OCI-LY7 (cell line): ENCODE data around the gene WDR74. TPM values are rescaled to one million over a fixed set of nuclear protein-coding genes. Genes with fewer than 3 reads are reported as not detected.

Experiments
- BruUV-seq: library from RNA; stranded (reverse); fragments of 400-500 nt; replicated peaks from 2 replicates; lab custom pipeline; 2021; lab: Mats Ljungman, UMichigan
- CTCF ChIA-PET: fragments of 300-600 bp; sonication (Branson Sonifier 250); formaldehyde crosslinking; loops from one replicate; lab custom pipeline; 2022; ENCODE audit warnings: antibody characterized with exemption; ENCODE audit not compliant: unreplicated experiment; lab: Charles Lee
- POLR2A ChIA-PET: fragments of 300-600 bp; sonication (Branson Sonifier 250); formaldehyde crosslinking; loops from one replicate; lab custom pipeline; 2022; ENCODE audit warnings: antibody characterized with exemption; lab: Charles Lee
- DNase-seq: peaks from one replicate; pipeline ENCODE4 v3.0.0-alpha.2; 2015; ENCODE audit warnings: low spot score
- H2AFZ ChIP-seq: fragments of 200-600 bp; sonication (generic), shearing (Covaris generic); 2 replicates; pipeline ENCODE4 v1.6.1; 2014; ENCODE audit warnings: mild to moderate bottlenecking, antibody characterized with exemption, low read length, moderate library complexity
- H3K27ac ChIP-seq: fragments of 200-600 bp; sonication (generic); 2 replicates; pipeline ENCODE4 v1.5.1; 2014; ENCODE audit warnings: mixed run types, low read depth, mild to moderate bottlenecking, moderate library complexity, low read length, inconsistent platforms; ENCODE audit not compliant: poor library complexity, severe bottlenecking
- H3K36me3 ChIP-seq: fragments of 200-600 bp; sonication (generic); 2 replicates; pipeline ENCODE4 v1.6.1; 2014; ENCODE audit warnings: mild to moderate bottlenecking, antibody characterized with exemption, low read length, moderate library complexity, mixed read lengths; ENCODE audit not compliant: insufficient read depth
- H3K4me1 ChIP-seq: fragments of 200-600 bp; sonication (generic); 2 replicates; pipeline ENCODE4 v1.5.1; 2014; ENCODE audit warnings: mild to moderate bottlenecking, low read length; ENCODE audit not compliant: insufficient read depth, poor library complexity, severe bottlenecking
- H3K4me2 ChIP-seq: fragments of 200-600 bp; sonication (generic); 2 replicates; pipeline ENCODE4 v1.6.1; 2014; ENCODE audit warnings: mild to moderate bottlenecking, low read length
- H3K4me3 ChIP-seq: fragments of 200-600 bp; sonication (generic); 2 replicates; pipeline ENCODE4 v1.5.1; 2014; ENCODE audit warnings: mild to moderate bottlenecking, low read depth, low read length; ENCODE audit not compliant: poor library complexity, severe bottlenecking
- H3K79me2 ChIP-seq: fragments of 200-600 bp; sonication (generic); 2 replicates; pipeline ENCODE4 v1.6.1; 2016; ENCODE audit warnings: low read depth, mild to moderate bottlenecking, low read length, moderate library complexity, mixed read lengths; ENCODE audit not compliant: insufficient read depth
- H3K9me2 ChIP-seq: fragments of 200-600 bp; sonication (generic); 2 replicates; pipeline ENCODE4 v1.6.1; 2016; ENCODE audit warnings: mild to moderate bottlenecking, low read length, mixed read lengths; ENCODE audit not compliant: insufficient read depth
- H3K9me3 ChIP-seq: fragments of 200-600 bp; sonication (generic); 2 replicates; pipeline ENCODE4 v1.6.1; 2014; ENCODE audit warnings: mild to moderate bottlenecking, mixed run types, low read length, mixed read lengths
- H4K20me1 ChIP-seq: fragments of 200-600 bp; sonication (generic); 2 replicates; pipeline ENCODE4 v1.6.1; 2014; ENCODE audit warnings: mild to moderate bottlenecking, antibody characterized with exemption, low read length, moderate library complexity, mixed read lengths; ENCODE audit not compliant: insufficient read depth
- CTCF ChIP-seq: fragments of 200-600 bp; sonication (generic); conservative IDR thresholded peaks from 2 replicates; pipeline ENCODE4 v1.5.1; 2014; ENCODE audit warnings: mild to moderate bottlenecking, antibody characterized with exemption, low read length, moderate library complexity, mixed read lengths
- EZH2phosphoT487 ChIP-seq: fragments of 200-600 bp; sonication (generic); IDR thresholded peaks from 2 replicates; pipeline ENCODE4 v1.6.1; 2018; ENCODE audit warnings: low read depth, borderline replicate concordance, mild to moderate bottlenecking, mixed run types, antibody characterized with exemption, low read length, moderate library complexity, mixed read lengths
- intact Hi-C: fragments of 100-400 bp; cut with micrococcal nuclease; formaldehyde crosslinking; loops from one replicate; pipeline ENCODE4 v1.10.0; 2022; ENCODE audit not compliant: unreplicated experiment
- total RNA-seq, 2 experiments: library from RNA; depleted of rRNA in 1 of 2; stranded (reverse); fragments of >200 nt in 1 of 2; shearing (Covaris generic) in 1 of 2; gene quantifications; 2 replicates each; pipeline ENCODE4 v1.2.3, GENCODE V29; 2014 to 2022

The WDR74 gene
- total RNA-seq, 2 experiments from 2014 or later: 98.4 to 139 TPM

GRCh38 chr11:62791501-62792201, 47.7 kb downstream of the WDR74 start, which contains the start of gene TMEM223:
Gene TMEM223, minus strand, starts transcription at chr11:62792006. Its CDS starts 12 bp downstream, at chr11:62791994.
- Histone ChIP-seq H2AFZ (peak within 1 kb of the TSS; percentile 53; the same call in 1 of the 2 replicates), H3K27ac (peak within 1 kb of the TSS; percentile 50), H3K36me3 (peaks cover 75% of the 10 kb centered on the region), H3K9me3 (no peaks in the 10 kb centered on the region), H3K79me2 (peaks cover 30% of the 10 kb centered on the region; the same call in 1 of the 2 replicates), H3K4me1 (peaks cover 34% of the 10 kb centered on the region), H4K20me1 (no peaks in the 10 kb centered on the region), H3K4me3 (peak within 1 kb of the TSS; percentile 78), H3K9me2 (no peaks in the 10 kb centered on the region), H3K4me2 (peak within 1 kb of the TSS; percentile 91)
- POLR2A ChIA-PET: interaction anchor here (0.6 to 0.9 kb wide), 6 partner anchors 8 to 223 kb away, joined by 3 to 5 read pairs (median 4); no protein-coding TSS in a partner anchor
- intact Hi-C loops: no loop called here
- DNase-seq: peak; percentile 87
- no TSS peak for BruUV-seq
- CTCF ChIA-PET: interaction anchor here (1.0 kb wide), 1 partner anchor 38 kb away, joined by 3 read pairs; no protein-coding TSS in a partner anchor
- TF ChIP-seq EZH2phosphoT487: no peak
- TF ChIP-seq CTCF: peak; percentile 35; the same call in 1 of the 2 replicates

GRCh38 chr11:62789576-62789975, 49.8 kb downstream of the WDR74 start:
- POLR2A ChIA-PET: interaction anchor here (0.6 to 1.4 kb wide), 5 partner anchors 18 to 110 kb away, joined by 3 to 7 read pairs (median 4); partner anchors contain the start of gene ZBTB3
- Histone ChIP-seq H4K20me1 (no peaks in the 10 kb centered on the region), H3K9me3 (no peaks in the 10 kb centered on the region), H3K4me1 (peaks cover 42% of the 10 kb centered on the region), H3K79me2 (peaks cover 30% of the 10 kb centered on the region; the same call in 1 of the 2 replicates), H3K4me2 (peak overlapping the region; percentile 91), H3K27ac (no peak overlapping the region), H3K4me3 (no peak overlapping the region), H2AFZ (no peak overlapping the region), H3K9me2 (no peaks in the 10 kb centered on the region), H3K36me3 (peaks cover 63% of the 10 kb centered on the region)
- intact Hi-C loops: loop anchor here (5.0 kb wide), 2 partner anchors 112 to 233 kb away; partner anchors contain the start of gene UBXN1
- TF ChIP-seq EZH2phosphoT487 (no peak), CTCF (no peak)
- CTCF ChIA-PET: no interaction called here
- DNase-seq: no peak
- no TSS peak for BruUV-seq
